ENCODE data around the gene NPFF.
"Not testable (repeated sequence)": the region's sequence is repeated elsewhere in the genome, so short reads cannot be mapped to it uniquely, and the experiment has no call there.

Gene NPFF

GRCh38 chr12:53506881-53507602 is at the start of gene NPFF:
NPFF (minus strand) TSS chr12:53507484; CDS start chr12:53507474, 10 bp downstream.
- H3K9ac ChIP-seq = no peak within 1 kb of the TSS
- 0 out of 2 replicates have a peak within 1 kb of the TSS, but pooled peaks have one; percentile 14 for H3K4me2 ChIP-seq
- peaks cover 17% of the 10 kb centered on the region for H3K4me1 ChIP-seq (ENCODE audit: low read depth, poor library complexity, severe bottlenecking)
- H3K27me3 ChIP-seq (ENCODE audit: insufficient read depth, low read depth) = no peaks in the 10 kb centered on the region
- H3K36me3 ChIP-seq (ENCODE audit: insufficient read depth) = no peaks in the 10 kb centered on the region; the same call in 1 of the 2 replicates
- H3K27ac ChIP-seq = no peak within 1 kb of the TSS
- H2AFZ ChIP-seq (ENCODE audit: low read depth) = peak within 1 kb of the TSS; percentile 40; the same call in 1 of the 2 replicates
- no peak within 1 kb of the TSS for H3K4me3 ChIP-seq (IDR thresholded peaks at IDR 0.05; ENCODE audit: insufficient read depth, low read depth, low read length)
- H3K79me2 ChIP-seq (ENCODE audit: insufficient read depth, low read depth) = peaks cover 14% of the 10 kb centered on the region
- no peaks in the 10 kb centered on the region for H4K20me1 ChIP-seq (ENCODE audit: insufficient read depth)
- TF ChIP-seq CTCF (conservative IDR thresholded peaks at IDR 0.05; ENCODE audit: low read depth, low read length) = no peak

GRCh38 chr12:53552361-53553327 is 45.4 kb upstream of the NPFF start:
- Histone ChIP-seq H3K9ac (peak overlapping the region; percentile 37; the same call in 1 of the 2 replicates), H3K27ac (peak overlapping the region; percentile 67), H3K36me3 (ENCODE audit: insufficient read depth) (no peaks in the 10 kb centered on the region), H4K20me1 (ENCODE audit: insufficient read depth) (no peaks in the 10 kb centered on the region), H3K79me2 (ENCODE audit: insufficient read depth, low read depth) (no peaks in the 10 kb centered on the region), H2AFZ (ENCODE audit: low read depth) (peak overlapping the region; percentile 25), H3K27me3 (ENCODE audit: insufficient read depth, low read depth) (no peaks in the 10 kb centered on the region), H3K4me2 (peak overlapping the region; percentile 62), H3K4me1 (ENCODE audit: low read depth, poor library complexity, severe bottlenecking) (peaks cover 51% of the 10 kb centered on the region), H3K4me3 (IDR thresholded peaks at IDR 0.05; ENCODE audit: insufficient read depth, low read depth, low read length) (peak overlapping the region; percentile 70)
- TF ChIP-seq CTCF (conservative IDR thresholded peaks at IDR 0.05; ENCODE audit: low read depth, low read length) = 0 out of 2 replicates have a peak, but pooled peaks have one; percentile 3

- H4K20me1 ChIP-seq (ENCODE audit: insufficient read depth) = no peaks in the 10 kb centered on the region
- no peaks in the 10 kb centered on the region for H3K36me3 ChIP-seq (ENCODE audit: insufficient read depth)
- H3K9ac ChIP-seq = peak overlapping the region; percentile 37; the same call in 1 of the 2 replicates
- peak overlapping the region; percentile 62 for H3K4me2 ChIP-seq
- H3K79me2 ChIP-seq (ENCODE audit: insufficient read depth, low read depth) = no peaks in the 10 kb centered on the region
- H3K27ac ChIP-seq = peak overlapping the region; percentile 67
- peak overlapping the region; percentile 25 for H2AFZ ChIP-seq (ENCODE audit: low read depth)
- H3K27me3 ChIP-seq (ENCODE audit: insufficient read depth, low read depth) = no peaks in the 10 kb centered on the region
- H3K4me3 ChIP-seq (IDR thresholded peaks at IDR 0.05; ENCODE audit: insufficient read depth, low read depth, low read length) = peak overlapping the region; percentile 70
- TF ChIP-seq CTCF (conservative IDR thresholded peaks at IDR 0.05; ENCODE audit: low read depth, low read length) = peak; percentile 32
- peaks cover 47% of the 10 kb centered on the region for H3K4me1 ChIP-seq (ENCODE audit: low read depth, poor library complexity, severe bottlenecking)
Observed at GRCh38 chr12:53551889-53552291, 44.6 kb upstream of the NPFF start.

- H3K27ac ChIP-seq = peak overlapping the region; percentile 67; the same call in 1 of the 2 replicates
- peaks cover 53% of the 10 kb centered on the region for H3K4me1 ChIP-seq (ENCODE audit: low read depth, poor library complexity, severe bottlenecking)
- H3K79me2 ChIP-seq (ENCODE audit: insufficient read depth, low read depth) = no peaks in the 10 kb centered on the region
- peak overlapping the region; percentile 62 for H3K4me2 ChIP-seq
- H3K4me3 ChIP-seq (IDR thresholded peaks at IDR 0.05; ENCODE audit: insufficient read depth, low read depth, low read length) = no peak overlapping the region
- no peak overlapping the region for H2AFZ ChIP-seq (ENCODE audit: low read depth)
- H4K20me1 ChIP-seq (ENCODE audit: insufficient read depth) = no peaks in the 10 kb centered on the region
- no peak overlapping the region; the same call in 1 of the 2 replicates for H3K9ac ChIP-seq
- no peaks in the 10 kb centered on the region for H3K36me3 ChIP-seq (ENCODE audit: insufficient read depth)
- no peak for TF ChIP-seq CTCF (conservative IDR thresholded peaks at IDR 0.05; ENCODE audit: low read depth, low read length)
- no peaks in the 10 kb centered on the region for H3K27me3 ChIP-seq (ENCODE audit: insufficient read depth, low read depth)
Observed at GRCh38 chr12:53550595-53550994, 43.3 kb upstream of the NPFF start.

- H3K4me3 ChIP-seq (IDR thresholded peaks at IDR 0.05; ENCODE audit: insufficient read depth, low read depth, low read length) = not testable (repeated sequence)
Observed at GRCh38 chr12:53550131-53550530, 42.8 kb upstream of the NPFF start.

GRCh38 chr12:53548354-53548753 is 41.1 kb upstream of the NPFF start:
- not testable (repeated sequence) for H3K36me3 ChIP-seq (ENCODE audit: insufficient read depth); H3K27ac ChIP-seq; H4K20me1 ChIP-seq (ENCODE audit: insufficient read depth); H2AFZ ChIP-seq (ENCODE audit: low read depth); H3K9ac ChIP-seq; H3K4me2 ChIP-seq; H3K27me3 ChIP-seq (ENCODE audit: insufficient read depth, low read depth); H3K79me2 ChIP-seq (ENCODE audit: insufficient read depth, low read depth); H3K4me3 ChIP-seq (IDR thresholded peaks at IDR 0.05; ENCODE audit: insufficient read depth, low read depth, low read length)
- peaks cover 70% of the 10 kb centered on the region for H3K4me1 ChIP-seq (ENCODE audit: low read depth, poor library complexity, severe bottlenecking)

More at GRCh38 chr12:53550131-53550530, 42.8 kb upstream of the NPFF start:
- Histone ChIP-seq H3K4me2 (peak overlapping the region; percentile 62), H3K27ac (peak overlapping the region; percentile 67; the same call in 1 of the 2 replicates), H3K4me1 (ENCODE audit: low read depth, poor library complexity, severe bottlenecking) (peaks cover 58% of the 10 kb centered on the region)
- not testable (repeated sequence) for H3K79me2 ChIP-seq (ENCODE audit: insufficient read depth, low read depth); H4K20me1 ChIP-seq (ENCODE audit: insufficient read depth); H3K27me3 ChIP-seq (ENCODE audit: insufficient read depth, low read depth); H2AFZ ChIP-seq (ENCODE audit: low read depth); H3K9ac ChIP-seq; H3K36me3 ChIP-seq (ENCODE audit: insufficient read depth)
